HepG2 (cell line): ENCODE measurements around the gene TXLNA. TPM values are rescaled to one million over a fixed set of nuclear protein-coding genes. Genes with fewer than 3 reads are reported as not detected.

Source experiments
- ATAC-seq: fragments of 200-7000 bp; cut with Tn5 transposase; 3 replicates; pipeline ENCODE4 v1.9.1; 2020; ENCODE audit warnings: mild to moderate bottlenecking, moderate library complexity
- BruUV-seq: library from RNA; stranded (reverse); fragments of 400-500 nt; replicated peaks from 2 replicates; lab custom pipeline; 2021; lab: Mats Ljungman, UMichigan
- CTCF ChIA-PET: fragments of 300-600 bp; formaldehyde crosslinking; extraction: SDS; loops from one replicate; lab custom pipeline; 2021; ENCODE audit warnings: low total read pairs, inconsistent platforms, low intra/inter-chr PET ratio; lab: Yijun Ruan, JAX
- POLR2A ChIA-PET: fragments of 350-600 bp; sonication (Branson Sonifier 250); formaldehyde crosslinking; loops from one replicate; lab custom pipeline; 2020; ENCODE audit warnings: antibody characterized with exemption, inconsistent platforms; lab: Yijun Ruan, JAX
- DNase-seq: peaks from one replicate; pipeline ENCODE4 v3.0.0-alpha.2; 2015; ENCODE audit warnings: low spot score
- FAIRE-seq: peaks from 3 replicates; lab custom pipeline; 2011; peaks lifted over from hg19 to GRCh38; lab: Jason Lieb, UNC
- H2AFZ ChIP-seq: one replicate; pipeline ENCODE4 v1.6.1; 2011; ENCODE audit warnings: low read length, inconsistent platforms
- H3K27ac ChIP-seq: fragments of 300-600 bp; 3 replicates; pipeline ENCODE4 v1.8.0; 2011; ENCODE audit warnings: mixed run types, mild to moderate bottlenecking, mixed read lengths, low read length, inconsistent platforms; ENCODE audit not compliant: insufficient read depth; ENCODE audit errors: extremely low read length
- H3K27me3 ChIP-seq, 2 experiments: fragments of 200-600 bp in 1 of 2; 2 replicates in 1 of 2; 3 replicates in 1 of 2; pipeline versions ENCODE4 v1.6.0 to v1.8.0; 2011; ENCODE audit warnings: low read length in 2 of 2, mild to moderate bottlenecking in 2 of 2, moderate library complexity in 2 of 2, inconsistent platforms in 1 of 2; ENCODE audit not compliant: insufficient read depth in 2 of 2, control insufficient read depth in 1 of 2
- H3K36me3 ChIP-seq, 2 experiments: fragments of 200-600 bp in 1 of 2; replicated peaks in 1 of 2; 2 replicates in 1 of 2; 3 replicates in 1 of 2; pipeline versions ENCODE4 v1.5.1 to v1.8.0; 2011; ENCODE audit warnings: low read length in 2 of 2, inconsistent platforms in 1 of 2; ENCODE audit not compliant: insufficient read depth in 2 of 2, control insufficient read depth in 1 of 2
- H3K4me1 ChIP-seq: 2 replicates; pipeline ENCODE4 v1.5.1; 2012; ENCODE audit warnings: low read length, inconsistent platforms; ENCODE audit not compliant: insufficient read depth
- H3K4me2 ChIP-seq: 2 replicates; pipeline ENCODE4 v1.6.0; 2011; ENCODE audit warnings: low read depth, low read length, inconsistent platforms
- H3K4me3 ChIP-seq, 3 experiments: fragments of 200-600 bp in 1 of 3; sonication (generic), shearing (Covaris generic) in 1 of 3; replicated peaks in 1 of 3; 2 replicates each; pipeline ENCODE4 v1.5.1; 2011 to 2016; ENCODE audit warnings: low read length in 3 of 3, inconsistent platforms in 2 of 3, low read depth in 2 of 3, mild to moderate bottlenecking in 2 of 3, control low read depth in 1 of 3, mixed read lengths in 1 of 3; ENCODE audit not compliant: insufficient read depth in 1 of 3
- H3K79me2 ChIP-seq: one replicate; pipeline ENCODE4 v1.6.1; 2011; ENCODE audit warnings: low read length, inconsistent platforms; ENCODE audit not compliant: insufficient read depth
- H3K9ac ChIP-seq: 2 replicates; pipeline ENCODE4 v1.6.0; 2011; ENCODE audit warnings: mild to moderate bottlenecking, low read depth, low read length, inconsistent platforms; ENCODE audit not compliant: insufficient read depth
- H3K9me3 ChIP-seq: 2 replicates; pipeline ENCODE4 v1.5.1; 2012; ENCODE audit warnings: mild to moderate bottlenecking, low read length
- H4K20me1 ChIP-seq: 2 replicates; pipeline ENCODE4 v1.6.0; 2011; ENCODE audit warnings: inconsistent platforms, mild to moderate bottlenecking, low read length, moderate library complexity; ENCODE audit not compliant: insufficient read depth
- CAMTA2 ChIP-seq: sonication (generic); formaldehyde crosslinking; IDR thresholded peaks from 2 replicates; pipeline ENCODE4 v1.4.0; 2020; ENCODE audit warnings: mild to moderate bottlenecking, missing genetic modification reagents, borderline replicate concordance
- HMGXB4 ChIP-seq, 2 experiments: sonication (generic) in 1 of 2; formaldehyde crosslinking in 1 of 2; IDR thresholded peaks; 2 replicates each; pipeline versions ENCODE4 v1.4.0 to v1.6.1; 2018 to 2020; ENCODE audit warnings: missing genetic modification reagents in 2 of 2, borderline replicate concordance in 1 of 2, low read depth in 1 of 2, mild to moderate bottlenecking in 1 of 2, missing biosample characterization in 1 of 2
- IKZF1 ChIP-seq: fragments of 450-650 bp; IDR thresholded peaks from 2 replicates; pipeline ENCODE4 v1.7.1; 2016
- LCORL ChIP-seq, 2 experiments: fragments of 450-650 bp in 1 of 2; sonication (generic) in 1 of 2; formaldehyde crosslinking in 1 of 2; IDR thresholded peaks; 2 replicates each; pipeline versions ENCODE4 v1.5.0 to v1.6.1; 2017 to 2020; ENCODE audit warnings: antibody characterized with exemption in 1 of 2, missing genetic modification reagents in 1 of 2
- ZNF274 ChIP-seq: sonication (generic); formaldehyde crosslinking; IDR thresholded peaks from 2 replicates; pipeline ENCODE4 v1.5.1; 2020; ENCODE audit warnings: mild to moderate bottlenecking, missing genetic modification reagents
- ZNF580 ChIP-seq: IDR thresholded peaks from 2 replicates; pipeline ENCODE4 v1.6.1; 2016; ENCODE audit warnings: low read depth, borderline replicate concordance
- WGBS: methylation state at CpG from one replicate; pipeline ENCODE4 v1.1.6; 2017; ENCODE audit warnings: low lambda C conversion rate; 5-methylcytosine and 5-hydroxymethylcytosine counted together
- in situ Hi-C: cut with HindIII; loops from 2 replicates; pipeline ENCODE4 v1.10.0; 2017; ENCODE audit warnings: low pct_unique_long_range_greater_than_20kb; ENCODE audit not compliant: extremely low pct_ligation_motif_present
- intact Hi-C: fragments of 100-400 bp; cut with micrococcal nuclease; formaldehyde crosslinking; loops from one replicate; pipeline ENCODE4 v1.10.0; 2022; ENCODE audit not compliant: unreplicated experiment
- polyA plus RNA-seq, 8 experiments: library from polyadenylated mRNA; depleted of rRNA in 3 of 8; stranded (reverse) in 7 of 8; unstranded in 1 of 8; fragments of >200 nt; fragmentation: Illumina TruSeq in 4 of 8; extraction: Trizol in 4 of 8; gene quantifications; 2 replicates each; pipeline versions ENCODE4 v1.2.1 to v1.2.3, GENCODE V29; 2011 to 2016; ENCODE audit warnings: low read depth in 4 of 8, missing spikeins in 1 of 8, mixed read lengths in 1 of 8; ENCODE audit not compliant: insufficient read depth in 1 of 8
- total RNA-seq, 5 experiments: library from RNA; depleted of rRNA; stranded (reverse); fragments of >200 nt; fragmentation: Illumina TruSeq; extraction: Trizol; gene quantifications; 2 replicates each; pipeline ENCODE4 v1.2.3, GENCODE V29; 2016; ENCODE audit warnings: low read depth in 1 of 5

The TXLNA gene
- total and polyA plus RNA-seq, 2 of the 13 experiments (the other 11 are each of a cell fraction or from before 2014, with no cell fraction given): 29.6 to 67.8 TPM

- Histone ChIP-seq H4K20me1 (no peaks in the 10 kb centered on the region), H3K4me2 (no peak overlapping the region), H2AFZ (no peak overlapping the region), H3K4me3 (no peak overlapping the region), H3K27me3 (no peaks in the 10 kb centered on the region), H3K4me1 (peaks cover 4% of the 10 kb centered on the region), H3K9me3 (no peaks in the 10 kb centered on the region), H3K9ac (no peak overlapping the region), H3K27ac (no peak overlapping the region), H3K79me2 (no peaks in the 10 kb centered on the region)
- BruUV-seq: no TSS peak
- intact Hi-C loops: no loop called here
- FAIRE-seq: no peak
- ATAC-seq: no peak
- in situ Hi-C loops: no loop called here
- DNase-seq: no peak
- POLR2A ChIA-PET: interaction anchor here (1.1 kb wide), 1 partner anchor 16 kb away, joined by 4 read pairs; the partner anchor contains the start of gene TXLNA
- TF ChIP-seq IKZF1 (no peak), LCORL (IDR thresholded peaks at IDR 0.05) (no peak), LCORL (CRISPR knock-in tag; IDR thresholded peaks at IDR 0.05) (no peak), CAMTA2 (CRISPR knock-in tag) (no peak), ZNF274 (CRISPR knock-in tag) (no peak), HMGXB4 (CRISPR knock-in tag; IDR thresholded peaks at IDR 0.05; ENCODE audit: borderline replicate concordance in 1 of 2, low read depth in 1 of 2) (no peak), ZNF580 (CRISPR knock-in tag) (no peak)
- TF ChIP-seq, all 625 proteins: peak for 0
- H3K36me3 ChIP-seq: peaks cover 45 to 73% of the 10 kb centered on the region in 2 experiments
- 100% methylated on average over 3 of the region's 6 CpGs for WGBS
- CTCF ChIA-PET: no interaction called here
Measured at GRCh38 chr1:32194984-32195383, 15.5 kb downstream of the TXLNA start.
